ENCODE results near the gene EIF2B5. TPM values are rescaled to one million over a fixed set of nuclear protein-coding genes. Genes with fewer than 3 reads are reported as not detected.
A peak's percentile ranks its signal among the peaks of the same experiment; 100 is the strongest.

The EIF2B5 gene
- total RNA-seq, 2 donors from 2014 or later: 38.7 to 39.7 TPM

GRCh38 chr3:184172681-184173373, 37.7 kb downstream of the EIF2B5 start:
- Histone ChIP-seq H3K36me3 (peaks cover 51% of the 10 kb centered on the region), H3K27me3 (replicated peaks; ENCODE audit: insufficient read depth) (no peaks in the 10 kb centered on the region), H3K9me3 (no peaks in the 10 kb centered on the region), H3K27ac (no peak overlapping the region), H3K4me1 (ENCODE audit: control insufficient read depth in 1 of 2, low read depth in 2 of 2) (peaks cover 21 to 30% of the 10 kb centered on the region in 2 donors), H3K4me3 (no peak overlapping the region)
- TF ChIP-seq CTCF (IDR thresholded peaks at IDR 0.05): no peak
- DNase-seq (ENCODE audit: low spot score) (no peak), ATAC-seq (ENCODE audit: insufficient number of reproducible peaks, low FRiP score, low read depth) (no peak)

GRCh38 chr3:184173374-184173722, 38.2 kb downstream of the EIF2B5 start:
- no peaks in the 10 kb centered on the region for H3K9me3 ChIP-seq
- no peak for TF ChIP-seq CTCF (IDR thresholded peaks at IDR 0.05)
- no peaks in the 10 kb centered on the region for H3K27me3 ChIP-seq (replicated peaks; ENCODE audit: insufficient read depth)
- no peak overlapping the region for H3K27ac ChIP-seq
- DNase-seq (ENCODE audit: low spot score): no peak
- no peak overlapping the region for H3K4me3 ChIP-seq
- peaks cover 24 to 30% of the 10 kb centered on the region in 2 donors for H3K4me1 ChIP-seq (ENCODE audit: control insufficient read depth in 1 of 2, low read depth in 2 of 2)
- H3K36me3 ChIP-seq: peaks cover 49% of the 10 kb centered on the region
- no peak for ATAC-seq (ENCODE audit: insufficient number of reproducible peaks, low FRiP score, low read depth)

GRCh38 chr3:184174284-184174645, 39.1 kb downstream of the EIF2B5 start:
- peaks cover 49% of the 10 kb centered on the region for H3K36me3 ChIP-seq
- H3K9me3 ChIP-seq: no peaks in the 10 kb centered on the region
- ATAC-seq (ENCODE audit: insufficient number of reproducible peaks, low FRiP score, low read depth) (no peak), DNase-seq (ENCODE audit: low spot score) (no peak)
- peak overlapping the region in 1 of 2 donors; percentile 92 for H3K27ac ChIP-seq
- H3K4me3 ChIP-seq: no peak overlapping the region
- peaks cover 24 to 30% of the 10 kb centered on the region in 2 donors for H3K4me1 ChIP-seq (ENCODE audit: control insufficient read depth in 1 of 2, low read depth in 2 of 2)
- no peak for TF ChIP-seq CTCF (IDR thresholded peaks at IDR 0.05)
- H3K27me3 ChIP-seq (replicated peaks; ENCODE audit: insufficient read depth): no peaks in the 10 kb centered on the region

GRCh38 chr3:184174646-184175492, 39.7 kb downstream of the EIF2B5 start, which contains the start of gene AP2M1:
TSS of gene AP2M1 (plus strand) at chr3:184174855. CDS start at chr3:184176994, 2,139 bp downstream.
- DNase-seq (ENCODE audit: low spot score) (peak; percentile 97), ATAC-seq (ENCODE audit: insufficient number of reproducible peaks, low FRiP score, low read depth) (peak; percentile 87)
- Histone ChIP-seq H3K4me1 (ENCODE audit: control insufficient read depth in 1 of 2, low read depth in 2 of 2) (peaks cover 24 to 30% of the 10 kb centered on the region in 2 donors), H3K27me3 (replicated peaks; ENCODE audit: insufficient read depth) (no peaks in the 10 kb centered on the region), H3K27ac (peak within 1 kb of the TSS; percentile 74 to 92), H3K36me3 (peaks cover 51% of the 10 kb centered on the region), H3K9me3 (no peaks in the 10 kb centered on the region), H3K4me3 (peak within 1 kb of the TSS; percentile 98)
- no peak for TF ChIP-seq CTCF (IDR thresholded peaks at IDR 0.05)

GRCh38 chr3:184175506-184175905, 40.3 kb downstream of the EIF2B5 start:
- H3K4me3 ChIP-seq: peak overlapping the region; percentile 98
- peaks cover 51% of the 10 kb centered on the region for H3K36me3 ChIP-seq
- TF ChIP-seq CTCF (IDR thresholded peaks at IDR 0.05): no peak
- DNase-seq (ENCODE audit: low spot score) (no peak), ATAC-seq (ENCODE audit: insufficient number of reproducible peaks, low FRiP score, low read depth) (no peak)
- peaks cover 24 to 30% of the 10 kb centered on the region in 2 donors for H3K4me1 ChIP-seq (ENCODE audit: control insufficient read depth in 1 of 2, low read depth in 2 of 2)
- H3K9me3 ChIP-seq: no peaks in the 10 kb centered on the region
- no peaks in the 10 kb centered on the region for H3K27me3 ChIP-seq (replicated peaks; ENCODE audit: insufficient read depth)
- H3K27ac ChIP-seq: peak overlapping the region; percentile 74 to 92
